ENCODE measurements around the gene SLC5A4.
"Not testable (repeated sequence)": the region's sequence is repeated elsewhere in the genome, so short reads cannot be mapped to it uniquely, and the experiment has no call there.

Gene SLC5A4

DNA sequence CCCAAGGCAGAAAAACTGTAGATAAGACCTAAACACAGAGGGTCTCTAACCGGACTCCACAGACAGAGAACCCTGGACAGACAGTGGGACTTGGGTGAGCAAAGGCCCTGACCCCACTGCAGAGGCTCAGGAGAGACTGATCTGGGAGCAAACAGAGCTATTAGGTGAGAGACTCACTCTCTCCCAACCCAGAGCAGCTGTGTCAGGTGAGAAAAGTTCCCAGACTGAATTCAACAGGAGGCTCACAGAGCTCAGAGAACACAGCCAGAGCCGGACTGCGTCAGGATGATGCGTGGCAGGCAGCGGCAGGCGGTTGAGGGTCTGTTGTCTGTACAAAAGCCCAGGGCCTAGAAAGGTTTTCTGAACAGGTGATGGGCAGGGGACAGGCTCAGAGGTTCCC, 55.8 kb downstream of the SLC5A4 start:
- Histone ChIP-seq H3K4me2 (ENCODE audit: low read depth, low read length) (no peak overlapping the region), H3K4me3 (ENCODE audit: low read length) (no peak overlapping the region), H2AFZ (ENCODE audit: low read length) (no peak overlapping the region), H3K27me3 (replicated peaks; ENCODE audit: insufficient read depth, low read length) (no peaks in the 10 kb centered on the region), H3K79me2 (ENCODE audit: low read length) (no peaks in the 10 kb centered on the region), H3K27ac (ENCODE audit: low read length) (no peak overlapping the region), H3K9me2 (replicated peaks; ENCODE audit: insufficient read depth, low read length) (no peaks in the 10 kb centered on the region), H4K20me1 (ENCODE audit: insufficient read depth, low read length) (no peaks in the 10 kb centered on the region), H3K9ac (ENCODE audit: low read length) (no peak overlapping the region), H3K9me3 (replicated peaks; ENCODE audit: insufficient read depth, low read length) (no peaks in the 10 kb centered on the region), H3F3A (ENCODE audit: insufficient read depth, low read length) (no peaks in the 10 kb centered on the region), H3K36me3 (replicated peaks; ENCODE audit: insufficient read depth, low read length) (no peaks in the 10 kb centered on the region), H3K4me1 (ENCODE audit: low read length) (no peaks in the 10 kb centered on the region)
- no peak for DNase-seq
- TF ChIP-seq, protein P1, sequence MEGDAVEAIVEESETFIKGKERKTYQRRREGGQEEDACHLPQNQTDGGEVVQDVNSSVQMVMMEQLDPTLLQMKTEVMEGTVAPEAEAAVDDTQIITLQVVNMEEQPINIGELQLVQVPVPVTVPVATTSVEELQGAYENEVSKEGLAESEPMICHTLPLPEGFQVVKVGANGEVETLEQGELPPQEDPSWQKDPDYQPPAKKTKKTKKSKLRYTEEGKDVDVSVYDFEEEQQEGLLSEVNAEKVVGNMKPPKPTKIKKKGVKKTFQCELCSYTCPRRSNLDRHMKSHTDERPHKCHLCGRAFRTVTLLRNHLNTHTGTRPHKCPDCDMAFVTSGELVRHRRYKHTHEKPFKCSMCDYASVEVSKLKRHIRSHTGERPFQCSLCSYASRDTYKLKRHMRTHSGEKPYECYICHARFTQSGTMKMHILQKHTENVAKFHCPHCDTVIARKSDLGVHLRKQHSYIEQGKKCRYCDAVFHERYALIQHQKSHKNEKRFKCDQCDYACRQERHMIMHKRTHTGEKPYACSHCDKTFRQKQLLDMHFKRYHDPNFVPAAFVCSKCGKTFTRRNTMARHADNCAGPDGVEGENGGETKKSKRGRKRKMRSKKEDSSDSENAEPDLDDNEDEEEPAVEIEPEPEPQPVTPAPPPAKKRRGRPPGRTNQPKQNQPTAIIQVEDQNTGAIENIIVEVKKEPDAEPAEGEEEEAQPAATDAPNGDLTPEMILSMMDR (IDR thresholded peaks at IDR 0.05; ENCODE audit: low read length), result no peak
- TF ChIP-seq EZH2 (optimal IDR thresholded peaks at IDR 0.05; ENCODE audit: low read depth, low read length) (no peak), EZH2phosphoT487 (IDR thresholded peaks at IDR 0.05; ENCODE audit: low read length) (no peak)

DNA sequence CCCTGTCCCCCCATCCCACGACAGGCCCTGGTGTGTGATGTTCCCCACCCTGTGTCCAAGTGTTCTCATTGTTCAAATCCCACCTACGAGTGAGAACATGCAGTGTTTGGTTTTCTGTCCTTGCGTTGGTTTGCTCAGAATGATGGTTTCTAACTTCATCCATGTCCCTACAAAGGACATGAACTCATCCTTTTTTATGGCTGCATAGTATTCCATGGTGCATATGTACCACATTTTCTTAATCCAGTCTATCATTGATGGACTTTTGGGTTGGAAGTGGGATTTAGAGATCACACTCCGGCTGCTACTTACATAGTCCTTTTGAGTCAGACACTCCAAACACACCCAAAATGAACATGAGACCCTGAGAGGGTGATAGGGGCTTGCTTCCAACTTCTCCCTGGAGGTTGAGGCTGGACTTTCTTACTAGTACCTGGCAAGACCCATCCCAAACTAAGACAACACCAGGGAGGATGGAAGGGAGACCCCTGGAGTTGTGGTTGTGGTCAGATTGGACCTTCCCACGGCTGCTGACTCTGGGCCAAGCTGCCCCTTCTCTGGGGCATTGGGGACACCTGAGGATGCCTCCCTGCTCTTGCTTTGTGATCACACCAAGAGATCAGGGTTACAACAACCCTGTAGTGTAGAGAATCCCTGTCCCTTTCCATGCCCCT, 57.5 kb downstream of the SLC5A4 start:
- H3K4me3 ChIP-seq (ENCODE audit: low read length); DNase-seq; H3K79me2 ChIP-seq (ENCODE audit: low read length); H3K36me3 ChIP-seq (replicated peaks; ENCODE audit: insufficient read depth, low read length); H4K20me1 ChIP-seq (ENCODE audit: insufficient read depth, low read length); H3K4me2 ChIP-seq (ENCODE audit: low read depth, low read length); H3K9ac ChIP-seq (ENCODE audit: low read length); H3K27ac ChIP-seq (ENCODE audit: low read length); H2AFZ ChIP-seq (ENCODE audit: low read length); H3K9me2 ChIP-seq (replicated peaks; ENCODE audit: insufficient read depth, low read length); H3K9me3 ChIP-seq (replicated peaks; ENCODE audit: insufficient read depth, low read length); H3F3A ChIP-seq (ENCODE audit: insufficient read depth, low read length); H3K27me3 ChIP-seq (replicated peaks; ENCODE audit: insufficient read depth, low read length); H3K4me1 ChIP-seq (ENCODE audit: low read length): not testable (repeated sequence)

DNA sequence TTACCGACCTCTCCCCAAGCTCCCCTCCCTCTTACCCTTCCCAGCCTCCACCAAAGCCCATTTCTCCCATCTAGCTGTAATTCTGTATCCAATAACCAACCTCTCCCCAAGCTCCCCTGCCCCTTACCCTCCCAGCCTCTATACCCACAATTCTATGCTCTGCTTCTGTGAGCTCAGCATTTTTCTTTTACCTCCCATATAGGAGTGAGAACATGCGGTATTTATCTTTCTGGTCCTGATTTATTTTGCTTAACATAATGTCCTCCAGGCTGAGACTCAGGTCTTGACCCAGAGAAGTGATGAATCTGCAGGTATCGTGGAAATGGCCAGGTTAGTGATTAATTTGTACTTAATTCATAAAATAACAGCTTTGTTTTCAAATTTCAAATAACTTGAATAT, 59.2 kb downstream of the SLC5A4 start:
- H3K79me2 ChIP-seq (ENCODE audit: low read length); H3K4me1 ChIP-seq (ENCODE audit: low read length); H3K9me2 ChIP-seq (replicated peaks; ENCODE audit: insufficient read depth, low read length); H2AFZ ChIP-seq (ENCODE audit: low read length); H3K27ac ChIP-seq (ENCODE audit: low read length); H3K9ac ChIP-seq (ENCODE audit: low read length); H4K20me1 ChIP-seq (ENCODE audit: insufficient read depth, low read length); DNase-seq; H3F3A ChIP-seq (ENCODE audit: insufficient read depth, low read length); H3K27me3 ChIP-seq (replicated peaks; ENCODE audit: insufficient read depth, low read length); H3K9me3 ChIP-seq (replicated peaks; ENCODE audit: insufficient read depth, low read length); H3K4me2 ChIP-seq (ENCODE audit: low read depth, low read length); H3K4me3 ChIP-seq (ENCODE audit: low read length); H3K36me3 ChIP-seq (replicated peaks; ENCODE audit: insufficient read depth, low read length): not testable (repeated sequence)

DNA sequence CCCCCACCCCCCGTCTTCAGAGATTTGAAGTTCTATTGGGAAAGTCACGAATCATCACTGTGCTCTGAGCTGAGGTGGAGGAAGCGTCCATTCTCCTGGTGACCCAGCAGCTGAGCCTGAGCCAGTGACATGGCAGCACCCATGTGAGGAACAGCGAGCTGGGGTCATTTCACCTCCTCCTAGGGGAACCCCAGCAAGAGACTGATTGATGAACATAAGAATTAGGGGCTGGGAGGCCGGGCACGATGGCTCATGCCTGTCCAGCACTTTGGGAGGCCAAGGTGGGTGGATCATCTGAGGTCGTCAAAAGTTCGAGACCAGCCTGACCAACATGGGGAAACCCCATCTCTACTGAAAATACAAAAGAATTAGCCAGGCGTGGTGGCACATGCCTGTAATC, 61.8 kb downstream of the SLC5A4 start:
- H2AFZ ChIP-seq (ENCODE audit: low read length); H3K36me3 ChIP-seq (replicated peaks; ENCODE audit: insufficient read depth, low read length); H3F3A ChIP-seq (ENCODE audit: insufficient read depth, low read length); H3K9ac ChIP-seq (ENCODE audit: low read length); H3K27ac ChIP-seq (ENCODE audit: low read length); DNase-seq; H3K4me2 ChIP-seq (ENCODE audit: low read depth, low read length); H3K4me1 ChIP-seq (ENCODE audit: low read length); H3K4me3 ChIP-seq (ENCODE audit: low read length); H3K9me3 ChIP-seq (replicated peaks; ENCODE audit: insufficient read depth, low read length); H3K27me3 ChIP-seq (replicated peaks; ENCODE audit: insufficient read depth, low read length); H3K79me2 ChIP-seq (ENCODE audit: low read length); H4K20me1 ChIP-seq (ENCODE audit: insufficient read depth, low read length); H3K9me2 ChIP-seq (replicated peaks; ENCODE audit: insufficient read depth, low read length): not testable (repeated sequence)

DNA sequence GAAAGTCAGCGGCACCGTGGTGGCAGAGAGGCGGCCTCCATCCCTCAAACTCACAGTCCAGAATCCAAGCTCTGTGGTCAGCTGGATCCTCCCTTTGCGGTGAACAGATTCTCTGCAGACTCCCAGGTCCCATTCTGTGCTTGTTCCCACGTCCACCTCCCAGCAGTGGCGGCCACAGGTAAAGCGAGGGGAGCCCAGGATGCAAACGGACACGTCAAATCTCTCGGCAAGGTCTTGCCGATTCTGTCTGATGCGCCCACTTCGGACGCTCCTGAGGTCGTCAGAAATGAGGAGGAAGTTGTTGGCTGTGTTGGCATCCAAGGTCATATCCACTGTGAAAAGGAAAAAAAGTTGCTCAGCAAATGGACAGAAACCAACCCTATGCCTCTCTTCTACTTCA, 64.1 kb downstream of the SLC5A4 start:
- H3K9me2 ChIP-seq (replicated peaks; ENCODE audit: insufficient read depth, low read length); H4K20me1 ChIP-seq (ENCODE audit: insufficient read depth, low read length); H3K9me3 ChIP-seq (replicated peaks; ENCODE audit: insufficient read depth, low read length); H3K4me1 ChIP-seq (ENCODE audit: low read length); H3K27me3 ChIP-seq (replicated peaks; ENCODE audit: insufficient read depth, low read length); H3F3A ChIP-seq (ENCODE audit: insufficient read depth, low read length); H3K36me3 ChIP-seq (replicated peaks; ENCODE audit: insufficient read depth, low read length); H2AFZ ChIP-seq (ENCODE audit: low read length); DNase-seq; H3K79me2 ChIP-seq (ENCODE audit: low read length); H3K9ac ChIP-seq (ENCODE audit: low read length); H3K4me2 ChIP-seq (ENCODE audit: low read depth, low read length); H3K4me3 ChIP-seq (ENCODE audit: low read length); H3K27ac ChIP-seq (ENCODE audit: low read length): not testable (repeated sequence)

Data from MM.1S (cell line).